Tongue (tissue), 2 donors: Measurements from ENCODE around the gene MEPE. TPM values are rescaled to one million over a fixed set of nuclear protein-coding genes. Genes with fewer than 3 reads are reported as not detected.

Source experiments
- DNase-seq: peaks from one replicate; pipeline ENCODE4 v3.0.0-alpha.2; 2015
- total RNA-seq: library from RNA; depleted of rRNA; stranded (reverse); fragments of >200 nt; gene quantifications from one replicate; pipeline ENCODE4 v1.2.3, GENCODE V29; 2014

The MEPE gene, protein sequence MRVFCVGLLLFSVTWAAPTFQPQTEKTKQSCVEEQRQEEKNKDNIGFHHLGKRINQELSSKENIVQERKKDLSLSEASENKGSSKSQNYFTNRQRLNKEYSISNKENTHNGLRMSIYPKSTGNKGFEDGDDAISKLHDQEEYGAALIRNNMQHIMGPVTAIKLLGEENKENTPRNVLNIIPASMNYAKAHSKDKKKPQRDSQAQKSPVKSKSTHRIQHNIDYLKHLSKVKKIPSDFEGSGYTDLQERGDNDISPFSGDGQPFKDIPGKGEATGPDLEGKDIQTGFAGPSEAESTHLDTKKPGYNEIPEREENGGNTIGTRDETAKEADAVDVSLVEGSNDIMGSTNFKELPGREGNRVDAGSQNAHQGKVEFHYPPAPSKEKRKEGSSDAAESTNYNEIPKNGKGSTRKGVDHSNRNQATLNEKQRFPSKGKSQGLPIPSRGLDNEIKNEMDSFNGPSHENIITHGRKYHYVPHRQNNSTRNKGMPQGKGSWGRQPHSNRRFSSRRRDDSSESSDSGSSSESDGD
- total RNA-seq, result not detected

DNA sequence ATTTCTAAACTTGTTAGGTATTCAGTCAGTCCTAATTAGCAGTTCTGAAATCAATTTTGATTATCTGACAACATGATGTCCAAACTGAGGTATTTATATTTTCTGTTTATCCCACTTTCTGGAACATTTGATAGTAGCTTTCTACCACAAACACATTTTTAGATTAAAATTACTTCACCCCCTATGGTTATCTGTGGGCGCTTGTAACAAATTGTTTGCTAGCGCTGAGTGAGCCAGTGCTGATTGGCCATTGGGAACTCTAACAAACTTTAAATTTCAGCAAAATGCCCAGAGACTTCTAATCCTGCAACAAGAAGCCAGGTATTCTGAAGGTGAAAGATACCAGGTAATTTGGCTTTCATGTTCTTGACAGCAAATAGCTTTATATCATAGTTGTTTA, at the start of gene MEPE:
Gene MEPE, plus strand, starts transcription at position 301 of the 400 bp plus-strand sequence. CDS start 1,746 bp downstream, outside the sequence.
- no peak for DNase-seq

DNA sequence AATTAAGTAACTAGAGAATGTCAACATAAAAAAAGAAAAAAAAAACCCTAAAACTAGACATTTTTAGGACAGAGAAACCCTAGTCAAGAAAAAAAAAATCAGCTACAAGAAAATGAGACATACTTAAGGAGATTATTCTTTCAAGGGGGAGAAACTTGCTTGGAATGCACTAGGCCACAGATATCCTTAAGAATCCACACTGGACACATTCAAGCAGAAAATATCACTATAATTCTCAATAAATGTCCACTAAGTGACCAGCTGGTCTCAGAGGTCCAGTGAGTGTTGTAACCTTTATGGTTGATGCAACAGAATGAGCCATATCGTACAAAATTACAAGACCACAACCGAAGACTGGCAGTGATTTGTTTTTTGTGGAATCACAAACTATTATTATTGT, 49.0 kb upstream of the MEPE start:
- DNase-seq, result no peak

DNA sequence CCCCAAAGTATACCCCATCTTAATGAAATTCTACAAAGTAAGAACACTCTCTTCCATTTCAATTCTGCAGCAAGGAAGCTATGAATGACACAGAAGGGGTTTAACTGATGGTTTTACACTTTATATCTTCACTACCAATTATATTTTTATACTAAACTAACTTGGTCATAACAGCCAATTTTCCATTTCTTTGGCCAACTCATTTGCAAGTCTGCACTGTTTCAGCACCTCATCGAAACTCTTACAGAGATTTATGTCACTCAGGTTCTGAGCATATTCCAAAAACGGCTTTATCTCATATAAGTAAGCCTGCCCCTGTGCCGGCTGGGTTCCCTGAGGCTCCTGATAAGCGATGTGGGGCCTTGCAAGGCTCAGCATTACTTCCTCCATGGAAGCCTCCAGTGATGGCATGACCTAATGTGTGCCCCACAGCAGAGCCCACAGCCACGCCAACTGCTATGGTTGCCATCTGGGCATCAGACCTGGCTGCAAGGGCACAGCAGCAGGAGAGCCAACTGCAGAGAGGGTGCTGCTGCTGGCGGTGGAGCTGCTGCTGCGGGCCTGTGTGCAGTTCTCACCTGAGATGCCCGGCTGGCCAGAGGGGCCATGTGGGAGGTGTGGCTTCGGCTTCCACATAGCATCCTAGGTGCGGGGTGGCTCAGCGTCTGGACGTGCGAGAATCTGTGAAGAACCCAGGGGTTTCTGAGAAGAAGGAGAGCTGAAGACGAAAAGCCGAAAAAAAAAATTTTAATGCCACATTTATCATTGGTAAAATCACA, 46.8 kb upstream of the MEPE start:
- no peak for DNase-seq

DNA sequence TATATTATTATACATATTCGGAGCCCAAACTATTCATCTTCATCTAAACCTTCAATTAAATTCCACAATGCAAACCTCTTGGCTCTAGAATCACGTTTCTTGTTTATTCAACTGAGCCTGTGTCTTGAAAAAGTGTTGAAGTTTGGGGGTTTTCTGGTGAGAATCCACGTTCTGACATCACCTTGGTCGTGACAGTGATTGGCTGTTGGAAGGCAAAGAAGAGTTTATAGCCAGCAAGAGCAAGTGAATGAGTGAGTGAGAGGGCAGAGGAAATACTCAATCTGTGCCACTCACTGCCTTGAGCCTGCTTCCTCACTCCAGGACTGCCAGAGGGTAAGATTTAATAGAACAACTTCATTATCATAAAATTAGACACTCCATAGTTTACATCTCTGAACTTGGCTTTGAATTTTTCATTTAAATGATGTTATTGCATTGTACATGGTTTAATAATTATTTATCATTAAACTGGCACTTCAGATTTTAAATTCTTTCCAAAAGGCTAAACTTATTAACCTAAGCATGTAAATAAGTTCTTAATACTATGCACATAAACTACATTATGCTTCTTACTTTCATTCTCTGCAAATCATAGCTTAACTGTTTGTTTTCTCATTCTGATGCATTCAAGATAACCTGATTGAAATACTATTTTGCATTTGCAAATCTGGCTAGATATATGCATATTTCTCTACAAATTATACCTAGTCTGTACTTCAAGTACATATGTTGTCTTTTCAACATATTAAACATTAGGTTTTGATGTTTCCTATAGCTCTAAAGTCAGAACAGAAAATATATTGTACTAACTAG, 33.3 kb upstream of the MEPE start, which contains the start of gene IBSP:
Gene IBSP, plus strand, starts transcription at position 254 of the 813 bp plus-strand sequence. CDS start 2,808 bp downstream, outside the sequence.
- DNase-seq, result no peak

DNA sequence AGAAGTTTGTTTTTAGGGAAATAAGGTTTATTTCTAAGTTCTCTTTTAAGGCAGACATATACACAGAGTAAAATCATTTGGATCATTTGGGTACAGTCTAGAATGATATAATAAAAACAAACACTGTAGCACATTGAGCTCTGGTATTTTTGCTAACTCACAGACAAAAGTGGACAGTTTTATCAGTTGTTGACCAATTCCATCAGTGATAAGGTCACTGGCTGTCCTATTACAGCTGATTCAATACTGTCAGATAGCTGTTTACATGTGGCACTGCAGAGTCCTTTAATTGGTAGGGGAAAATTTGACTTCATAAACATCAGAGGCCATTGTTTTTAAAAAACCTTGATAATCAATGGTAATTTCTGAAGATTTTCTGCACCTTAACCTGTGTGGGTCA, 29.9 kb upstream of the MEPE start:
- DNase-seq, result no peak

DNA sequence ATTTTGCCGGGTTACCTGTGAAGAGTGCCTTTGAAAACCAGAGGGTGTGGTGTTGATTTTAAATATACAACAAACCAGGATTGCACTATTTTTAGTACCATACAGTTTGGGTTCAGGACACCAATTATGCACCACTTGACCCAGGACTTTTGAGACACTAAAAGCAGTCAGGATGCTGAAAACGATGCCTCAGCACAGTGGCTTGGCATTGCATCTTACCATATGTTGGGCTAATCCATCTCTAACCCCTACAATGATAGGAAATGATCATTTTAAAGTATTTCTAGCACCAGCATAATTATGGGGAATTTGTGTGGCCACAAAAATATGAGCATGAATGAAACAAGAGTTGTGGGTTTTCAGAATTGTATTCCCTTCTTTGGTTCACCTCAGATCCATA, 29.3 kb upstream of the MEPE start:
- DNase-seq, result no peak

DNA sequence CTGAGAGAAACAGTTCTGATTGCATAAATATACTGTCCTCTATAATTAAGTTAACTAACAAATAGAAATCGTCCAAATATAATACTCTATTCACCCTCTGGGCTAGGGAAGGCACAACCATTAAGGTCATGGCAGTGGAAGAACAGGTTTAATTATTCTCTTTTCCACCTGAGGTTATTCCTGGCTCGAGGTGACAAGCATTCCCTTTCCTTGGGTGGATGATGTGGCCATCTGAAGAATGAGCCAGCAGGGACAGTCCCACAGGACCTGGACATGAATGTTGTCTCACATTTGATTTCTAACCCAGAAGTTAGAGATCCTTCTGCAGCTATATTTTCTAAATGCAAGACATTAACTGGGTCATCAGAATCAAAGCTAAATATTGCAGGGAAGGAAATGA, 27.9 kb upstream of the MEPE start:
- no peak for DNase-seq

DNA sequence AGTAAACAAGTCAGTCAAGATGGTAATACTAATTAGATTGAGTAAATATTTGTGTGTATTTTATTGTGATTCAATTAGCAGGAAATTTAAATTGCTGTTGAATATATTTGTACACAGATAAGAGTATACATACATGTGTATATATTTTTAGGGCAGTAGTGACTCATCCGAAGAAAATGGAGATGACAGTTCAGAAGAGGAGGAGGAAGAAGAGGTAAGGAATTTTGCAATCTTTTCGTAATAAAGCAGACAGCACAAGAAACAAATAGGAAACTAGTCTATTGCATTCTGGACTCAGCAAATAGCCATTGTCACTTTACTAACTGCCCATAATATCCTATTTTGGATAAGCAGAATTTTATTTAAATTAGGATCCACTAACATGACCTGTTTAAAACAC, 26.8 kb upstream of the MEPE start:
- no peak for DNase-seq

DNA sequence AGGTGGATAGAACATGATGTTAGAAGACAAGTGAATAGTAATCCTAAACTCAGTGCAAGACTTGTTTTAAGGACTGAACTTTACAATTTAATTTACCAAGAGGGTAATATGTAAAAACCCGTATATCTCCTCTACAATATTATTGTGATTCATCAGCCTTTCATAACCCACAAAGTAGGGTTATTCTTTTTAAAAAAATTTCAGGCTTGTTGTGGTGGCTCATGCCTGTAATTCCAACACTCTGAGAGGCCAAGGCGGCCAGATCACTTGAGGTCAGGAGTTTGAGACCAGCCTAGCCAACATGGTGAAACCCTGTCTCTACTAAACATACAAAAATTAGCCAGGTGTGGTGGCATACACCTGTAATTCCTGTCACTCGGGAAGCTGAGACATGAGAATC, 26.2 kb upstream of the MEPE start:
- no peak for DNase-seq

DNA sequence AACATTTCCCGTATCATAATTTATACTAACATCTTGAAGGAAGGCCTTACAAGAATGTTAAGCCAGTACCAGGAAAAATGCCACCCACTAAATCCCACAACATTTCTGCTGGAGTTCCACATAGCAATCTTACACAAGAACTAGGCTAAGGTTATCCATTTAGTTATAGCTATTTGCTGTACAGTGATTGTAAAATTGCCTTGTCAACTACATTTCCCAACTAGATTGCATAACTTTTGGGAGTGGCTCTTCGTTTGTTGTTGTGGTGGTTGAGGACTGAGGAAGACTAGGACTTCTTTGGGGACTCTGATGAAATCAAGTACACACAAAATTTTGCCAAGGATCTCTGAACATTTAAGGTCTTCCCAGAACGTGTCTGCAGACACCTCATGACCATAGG, 25.4 kb upstream of the MEPE start:
- no peak for DNase-seq

DNA sequence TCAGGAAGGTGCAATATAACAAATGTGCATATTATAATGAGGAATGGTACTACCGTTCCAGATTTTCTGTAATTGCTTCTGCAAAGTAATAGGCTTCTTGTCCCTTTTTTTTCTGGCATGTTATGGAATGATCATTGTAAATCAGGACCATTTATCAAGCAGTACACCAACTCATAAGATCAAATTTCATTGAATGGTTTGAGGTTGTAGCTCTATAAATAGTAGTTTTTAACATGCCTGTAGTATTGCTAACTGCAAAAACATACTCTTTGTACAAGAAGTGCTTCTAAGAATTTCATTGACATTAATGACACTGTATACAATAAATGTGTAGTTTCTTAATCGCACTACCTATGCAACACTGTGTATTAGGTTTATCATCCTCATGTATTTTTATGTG, 20.8 kb upstream of the MEPE start:
- no peak for DNase-seq

DNA sequence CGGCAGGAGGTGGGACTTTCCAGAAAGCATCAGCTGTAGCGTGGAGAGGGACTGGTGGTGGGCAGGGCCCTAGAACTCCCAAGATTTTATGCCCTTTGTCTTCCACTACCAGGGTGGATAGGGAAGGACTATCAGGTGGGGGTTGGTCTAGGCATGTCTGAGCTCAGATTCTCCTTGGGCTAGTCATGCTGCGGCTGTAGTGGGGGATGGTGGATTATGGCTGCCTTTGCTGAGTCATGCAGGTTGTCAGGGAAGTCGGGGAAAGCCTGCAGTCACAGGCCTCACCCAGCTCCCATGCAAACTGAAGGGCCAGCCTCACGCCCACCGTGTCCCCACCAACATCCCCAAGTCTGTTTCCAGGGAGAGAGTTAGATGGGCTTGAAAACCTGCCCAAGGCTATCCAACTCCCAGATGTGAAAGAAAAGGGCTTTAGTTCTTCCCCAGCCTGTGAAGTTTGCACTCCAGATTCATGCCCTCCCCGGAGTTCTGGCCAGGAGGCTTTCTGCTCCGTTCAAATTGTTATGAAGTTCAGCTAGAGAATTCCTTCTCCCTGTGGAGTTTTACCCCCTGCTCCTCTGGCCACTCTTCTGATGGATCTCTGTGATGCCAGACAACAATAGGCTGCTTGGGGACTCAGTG, 13.4 kb upstream of the MEPE start:
- DNase-seq, result no peak

DNA sequence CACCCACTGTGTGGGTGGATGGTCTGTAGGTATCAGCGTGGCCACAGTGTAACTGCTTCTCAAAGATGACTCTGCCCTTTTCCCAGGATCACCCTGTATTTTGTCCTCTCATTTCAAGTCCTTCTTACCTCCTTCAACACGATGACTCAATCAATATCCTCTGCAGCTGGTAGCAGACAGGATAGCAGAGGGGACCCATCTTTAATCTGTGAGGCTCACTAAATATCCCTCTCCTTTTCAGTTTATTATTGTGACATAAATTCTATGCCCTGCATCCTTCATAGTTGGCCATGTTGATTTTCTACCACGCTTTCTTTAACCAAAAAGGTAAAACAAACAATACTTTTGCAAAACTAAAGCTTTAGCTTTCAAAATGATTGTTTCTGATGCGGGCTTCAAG, 9.6 kb upstream of the MEPE start:
- DNase-seq, result no peak

DNA sequence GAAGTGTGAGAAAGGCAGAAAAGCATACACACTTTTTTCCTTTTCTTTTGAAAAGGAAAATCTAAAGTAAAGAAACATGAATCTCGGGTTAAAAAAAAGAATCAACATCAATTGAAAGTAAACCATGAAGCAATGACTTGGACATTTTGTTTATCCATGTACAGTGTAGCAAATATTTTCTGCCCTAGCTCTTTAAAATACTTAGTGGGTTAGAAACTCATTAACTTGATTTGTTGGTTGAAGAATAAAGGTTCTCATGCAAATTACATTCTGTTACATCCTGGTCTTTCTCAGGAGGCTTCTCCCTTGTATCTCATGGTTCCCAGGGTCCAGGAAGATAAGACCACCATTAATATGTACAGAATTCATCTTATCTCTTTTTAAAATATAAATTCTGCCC, 9.0 kb upstream of the MEPE start:
- DNase-seq, result no peak

DNA sequence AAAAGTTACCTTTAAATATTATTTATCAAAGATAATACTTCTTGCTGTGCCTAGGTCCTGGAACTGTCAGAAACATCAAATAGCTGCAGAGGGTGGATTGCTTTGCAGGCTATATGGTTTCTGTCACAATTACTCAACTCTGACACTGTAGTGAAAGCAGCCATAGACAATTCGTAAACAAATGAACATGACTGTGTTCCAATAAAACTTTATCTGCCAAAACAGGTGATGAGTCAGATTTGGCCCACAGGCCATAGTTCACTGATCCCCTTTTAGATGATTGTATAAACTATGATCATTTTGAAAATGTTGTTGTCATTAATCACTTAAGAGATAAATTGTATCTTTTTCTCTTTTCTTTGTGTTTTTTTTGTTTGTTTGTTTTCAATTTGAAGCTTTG, 8.4 kb upstream of the MEPE start:
- no peak for DNase-seq

DNA sequence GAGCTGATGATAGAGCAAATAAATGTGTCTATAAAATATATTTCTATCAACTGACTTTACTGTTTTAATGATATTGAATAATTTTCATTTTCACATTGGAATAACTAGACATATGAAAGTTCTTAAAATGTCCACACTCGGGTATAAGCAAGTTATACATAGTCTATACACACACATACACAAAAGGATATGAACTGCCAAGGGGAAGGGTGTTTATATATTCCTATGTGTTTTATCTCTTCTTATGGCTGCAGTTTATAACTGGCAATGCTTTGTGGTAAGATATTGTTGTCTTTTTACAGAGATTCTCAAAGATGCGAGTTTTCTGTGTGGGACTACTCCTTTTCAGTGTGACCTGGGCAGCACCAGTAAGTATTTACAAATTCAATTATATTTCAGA, 1.6 kb downstream of the MEPE start:
- DNase-seq, result no peak

DNA sequence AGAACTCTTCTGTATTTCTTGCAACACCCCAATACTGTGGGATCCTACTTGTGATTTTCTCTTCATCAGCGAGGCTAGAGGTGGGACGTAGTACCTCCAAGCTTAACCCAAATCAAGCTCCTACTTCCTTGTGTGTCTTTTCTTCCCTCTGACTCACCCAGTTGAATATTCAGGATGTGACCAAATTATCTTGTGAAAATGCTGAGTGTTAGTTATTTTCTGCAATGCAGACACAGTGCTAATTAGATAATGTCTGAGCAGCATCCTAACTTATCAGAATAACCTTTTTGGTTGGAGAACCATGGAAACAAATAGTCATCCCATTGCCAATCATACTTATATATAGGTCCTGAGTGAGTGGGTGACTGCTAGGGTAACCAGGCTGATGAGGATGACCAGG, 2.4 kb downstream of the MEPE start:
- DNase-seq, result no peak

DNA sequence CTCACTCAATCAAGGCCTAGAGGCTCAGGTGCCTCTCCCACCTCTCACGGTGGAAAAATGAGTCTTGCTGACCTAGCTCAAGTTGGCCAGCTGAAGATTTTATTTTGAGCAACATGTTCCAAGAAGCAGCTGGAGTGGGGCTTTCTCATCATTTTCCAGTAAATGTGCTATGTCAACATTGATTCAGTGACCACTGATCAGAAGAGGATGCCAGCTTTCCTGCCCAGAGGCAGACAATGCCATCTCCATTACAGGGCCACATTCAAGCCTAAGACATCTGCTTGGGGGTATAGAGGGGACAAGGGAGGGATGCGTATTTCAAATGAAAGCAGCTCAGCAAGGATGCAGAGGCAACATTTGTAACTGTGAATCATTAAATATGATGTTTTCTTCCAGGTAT, 3.0 kb downstream of the MEPE start:
- DNase-seq, result no peak

DNA sequence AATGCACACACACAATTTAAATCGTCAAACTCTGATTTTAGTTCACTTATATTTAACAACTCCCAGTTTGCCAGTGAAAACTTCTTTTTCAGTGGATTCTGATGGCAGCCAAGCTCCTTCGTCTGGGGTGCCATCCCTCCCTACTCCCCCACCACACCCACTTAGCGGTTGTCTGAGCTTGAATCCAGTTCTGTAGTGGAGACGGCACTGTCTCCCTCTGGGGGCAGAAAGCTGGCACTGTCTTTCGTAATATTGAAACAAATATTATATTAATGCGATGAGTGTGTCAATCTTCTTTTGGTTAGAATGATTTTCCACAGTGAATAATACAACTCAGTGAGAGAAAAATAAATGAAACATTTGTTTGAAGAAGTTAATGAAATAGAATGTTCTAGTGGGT, 5.4 kb downstream of the MEPE start:
- no peak for DNase-seq

DNA sequence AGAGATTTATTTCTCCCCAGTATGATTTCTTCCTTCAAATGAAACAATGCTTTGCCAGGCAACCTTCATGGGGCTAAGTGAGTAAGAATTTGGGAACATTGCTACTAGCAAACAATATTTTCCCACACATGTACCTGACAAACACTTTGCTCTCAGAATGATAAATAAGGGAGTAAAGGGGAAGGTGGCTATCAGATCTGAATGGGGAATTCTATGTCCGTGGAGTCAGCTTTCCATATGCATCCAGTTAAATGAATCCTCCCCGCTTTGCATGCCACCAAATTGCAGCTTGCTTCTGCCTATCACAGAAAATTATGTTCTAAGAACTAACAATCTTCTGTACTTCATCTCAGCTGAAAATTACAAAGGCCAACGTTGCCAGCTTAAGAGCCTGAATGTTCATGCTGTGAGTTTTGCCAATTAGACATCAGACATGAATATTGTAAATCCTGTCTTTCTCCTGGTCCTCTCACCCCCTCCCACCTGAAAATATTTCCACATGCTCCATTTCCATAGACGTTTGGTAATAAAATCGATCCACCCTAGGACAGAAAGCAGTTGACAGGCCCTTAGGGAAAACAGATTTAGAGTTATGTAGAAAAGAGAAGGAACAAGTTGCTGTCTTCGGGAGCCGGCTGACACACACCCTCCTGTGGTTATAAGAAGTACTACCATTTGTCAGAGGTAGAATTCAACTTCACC, 6.3 kb downstream of the MEPE start:
- peak; percentile 63 for DNase-seq

DNA sequence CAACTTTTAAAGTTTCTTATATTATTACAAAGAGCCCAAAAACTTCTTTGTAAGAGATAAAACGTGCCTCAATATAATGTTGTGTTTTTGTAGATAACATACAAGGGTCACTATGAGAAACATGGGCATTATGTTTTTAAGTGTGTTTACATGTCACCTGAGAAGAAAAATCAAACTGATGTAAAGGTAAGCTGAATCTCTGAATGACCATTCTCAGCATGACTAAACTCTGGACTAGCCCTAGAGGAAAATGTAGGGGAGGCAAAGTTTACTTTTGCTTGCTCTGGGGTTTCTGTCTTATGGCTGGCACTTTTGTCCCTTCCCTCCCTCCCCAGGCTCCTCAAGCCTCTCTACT, 6.8 kb downstream of the MEPE start:
- DNase-seq, result no peak

DNA sequence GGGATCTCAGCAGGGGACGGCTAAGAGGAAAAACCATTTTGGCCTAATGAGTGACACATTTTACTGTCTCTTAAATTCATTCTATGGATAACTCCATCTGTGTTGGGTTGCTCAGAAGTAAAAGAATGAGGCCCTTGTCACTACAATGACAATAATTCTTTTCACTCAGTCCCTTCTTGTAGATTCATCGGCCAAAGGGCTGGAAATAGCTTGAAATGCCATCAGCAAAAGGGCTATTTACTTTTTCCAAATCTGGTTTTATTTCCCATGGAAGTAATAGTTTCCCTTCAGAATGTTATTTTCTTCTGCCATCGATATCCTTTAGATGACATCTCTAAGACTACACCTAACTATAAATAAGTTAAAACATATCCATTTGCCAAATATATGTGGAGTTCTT, 7.4 kb downstream of the MEPE start:
- DNase-seq, result no peak
